NCI-H2171 treated with DMSO at 0.1 percent for 48 hours (cell line): Measurements from ENCODE around the gene BCKDK.
"Not testable (repeated sequence)": the region's sequence is repeated elsewhere in the genome, so short reads cannot be mapped to it uniquely, and the experiment has no call there.

Source experiments
- DNase-seq: peaks from one replicate; lab custom pipeline; 2025; lab: John Stamatoyannopoulos, UW

Gene BCKDK

GRCh38 chr16:31127182-31127581 lies 19.0 kb downstream of the BCKDK start:
- no peak for DNase-seq

GRCh38 chr16:31128711-31129567 lies 20.8 kb downstream of the BCKDK start:
- DNase-seq, result no peak

- DNase-seq, result no peak
These were observed 21.6 kb downstream of the BCKDK start for GRCh38 chr16:31129568-31130335.

- DNase-seq, result no peak
These were observed 22.2 kb downstream of the BCKDK start for GRCh38 chr16:31130336-31130891.

- DNase-seq, result no peak
These were observed 22.7 kb downstream of the BCKDK start for GRCh38 chr16:31130899-31131298.

- no peak for DNase-seq
These were observed 23.2 kb downstream of the BCKDK start for GRCh38 chr16:31131416-31131815.

- no peak for DNase-seq
These were observed 23.7 kb downstream of the BCKDK start for GRCh38 chr16:31131841-31132271.

- DNase-seq, result no peak
These were observed 24.3 kb downstream of the BCKDK start for GRCh38 chr16:31132303-31132979.

- DNase-seq, result no peak
These were observed 24.9 kb downstream of the BCKDK start for GRCh38 chr16:31133046-31133501.

GRCh38 chr16:31134091-31134571 lies 25.9 kb downstream of the BCKDK start:
- DNase-seq, result no peak

GRCh38 chr16:31134625-31135534 lies 26.7 kb downstream of the BCKDK start:
- peak; percentile 97 for DNase-seq

GRCh38 chr16:31135535-31136286 lies 27.5 kb downstream of the BCKDK start, which contains the start of gene PRSS8:
PRSS8 (minus strand) TSS chr16:31135727; CDS start chr16:31135498, 229 bp downstream.
- DNase-seq, result peak; percentile 29

GRCh38 chr16:31136287-31136662 lies 28.1 kb downstream of the BCKDK start:
- DNase-seq, result no peak

- DNase-seq, result not testable (repeated sequence)
These were observed 28.8 kb downstream of the BCKDK start for GRCh38 chr16:31136822-31137499.

GRCh38 chr16:31138621-31139578 lies 30.7 kb downstream of the BCKDK start:
- no peak for DNase-seq

- not testable (repeated sequence) for DNase-seq
These were observed 32.9 kb downstream of the BCKDK start for GRCh38 chr16:31141071-31141469.

- DNase-seq, result no peak
These were observed 33.4 kb downstream of the BCKDK start for GRCh38 chr16:31141489-31142108.
